Nephron progenitor cell (in vitro differentiated cells): ENCODE data around the gene TMEM267.

Experiments used
- DNase-seq: peaks from one replicate; pipeline ENCODE4 v3.0.0; 2021
- H3K27ac Mint-ChIP-seq: 2 replicates; pipeline ENCODE4 v1.8.0; 2021; ENCODE audit warnings: mild to moderate bottlenecking, moderate library complexity, mixed read lengths
- H3K27me3 Mint-ChIP-seq: 2 replicates; pipeline ENCODE4 v1.8.0; 2021; ENCODE audit warnings: mild to moderate bottlenecking, low read depth, mixed read lengths; ENCODE audit not compliant: poor library complexity
- H3K36me3 Mint-ChIP-seq: 2 replicates; pipeline ENCODE4 v1.8.0; 2021; ENCODE audit warnings: low read depth, mixed read lengths
- H3K4me1 Mint-ChIP-seq: 2 replicates; pipeline ENCODE4 v1.8.0; 2021; ENCODE audit warnings: mixed read lengths
- H3K4me3 Mint-ChIP-seq: 2 replicates; pipeline ENCODE4 v1.8.0; 2021; ENCODE audit warnings: mild to moderate bottlenecking, moderate library complexity, mixed read lengths
- H3K9me3 Mint-ChIP-seq: 2 replicates; pipeline ENCODE4 v1.8.0; 2021; ENCODE audit warnings: mild to moderate bottlenecking, moderate library complexity, mixed read lengths
- CTCF ChIP-seq: fragments of 200-600 bp; sonication (generic); IDR thresholded peaks from 2 replicates; pipeline ENCODE4 v1.5.0; 2021; ENCODE audit warnings: antibody characterized with exemption

Gene TMEM267

GRCh38 chr5:43422143-43422542 is 61.5 kb downstream of the TMEM267 start:
- Mint-ChIP-seq H3K4me1 (peaks cover 37% of the 10 kb centered on the region), H3K27ac (peak overlapping the region; percentile 26), H3K27me3 (no peaks in the 10 kb centered on the region), H3K4me3 (no peak overlapping the region), H3K36me3 (no peaks in the 10 kb centered on the region), H3K9me3 (peaks cover 7% of the 10 kb centered on the region)
- DNase-seq = no peak
- no peak for TF ChIP-seq CTCF

- peaks cover 4% of the 10 kb centered on the region for H3K9me3 Mint-ChIP-seq
- TF ChIP-seq CTCF = no peak
- no peak overlapping the region for H3K4me3 Mint-ChIP-seq
- DNase-seq = no peak
- H3K36me3 Mint-ChIP-seq = no peaks in the 10 kb centered on the region
- H3K4me1 Mint-ChIP-seq = peaks cover 42% of the 10 kb centered on the region
- peak overlapping the region; percentile 26 for H3K27ac Mint-ChIP-seq
- H3K27me3 Mint-ChIP-seq = no peaks in the 10 kb centered on the region
These were observed 62.1 kb downstream of the TMEM267 start for GRCh38 chr5:43421450-43422133.

- H3K4me3 Mint-ChIP-seq = no peak overlapping the region
- H3K4me1 Mint-ChIP-seq = peaks cover 42% of the 10 kb centered on the region
- peak overlapping the region; percentile 1 for H3K27ac Mint-ChIP-seq
- H3K9me3 Mint-ChIP-seq = no peaks in the 10 kb centered on the region
- no peaks in the 10 kb centered on the region for H3K27me3 Mint-ChIP-seq
- peak; percentile 6 for DNase-seq
- no peak for TF ChIP-seq CTCF
- H3K36me3 Mint-ChIP-seq = no peaks in the 10 kb centered on the region
These were observed 63.4 kb downstream of the TMEM267 start for GRCh38 chr5:43420241-43420640.

- H3K4me1 Mint-ChIP-seq = peaks cover 42% of the 10 kb centered on the region
- DNase-seq = no peak
- H3K9me3 Mint-ChIP-seq = no peaks in the 10 kb centered on the region
- no peak overlapping the region for H3K27ac Mint-ChIP-seq
- no peaks in the 10 kb centered on the region for H3K27me3 Mint-ChIP-seq
- no peak overlapping the region for H3K4me3 Mint-ChIP-seq
- no peak for TF ChIP-seq CTCF
- H3K36me3 Mint-ChIP-seq = no peaks in the 10 kb centered on the region
These were observed 65.1 kb downstream of the TMEM267 start for GRCh38 chr5:43418561-43418960.

GRCh38 chr5:43416803-43417394 is 66.8 kb downstream of the TMEM267 start:
- no peak for DNase-seq
- TF ChIP-seq CTCF = no peak
- peak overlapping the region; percentile 37 for H3K27ac Mint-ChIP-seq
- no peaks in the 10 kb centered on the region for H3K36me3 Mint-ChIP-seq
- no peaks in the 10 kb centered on the region for H3K27me3 Mint-ChIP-seq
- peaks cover 31% of the 10 kb centered on the region for H3K4me1 Mint-ChIP-seq
- H3K9me3 Mint-ChIP-seq = no peaks in the 10 kb centered on the region
- no peak overlapping the region for H3K4me3 Mint-ChIP-seq
